Endodermal cell (in vitro differentiated cells): ENCODE results near the gene CSAD. TPM values are rescaled to one million over a fixed set of nuclear protein-coding genes. Genes with fewer than 3 reads are reported as not detected.

Experiments
- DNase-seq: peaks from one replicate; pipeline ENCODE4 v3.0.0-alpha.2; 2017
- H3K27ac ChIP-seq: 2 replicates; pipeline ENCODE4 v1.5.1; 2013; ENCODE audit warnings: mild to moderate bottlenecking, low read depth, low read length, moderate library complexity
- H3K27me3 ChIP-seq: 2 replicates; pipeline ENCODE4 v1.6.1; 2013; ENCODE audit warnings: mild to moderate bottlenecking, low read length, moderate library complexity; ENCODE audit not compliant: insufficient read depth, control insufficient read depth, poor library complexity, severe bottlenecking
- H3K36me3 ChIP-seq: 2 replicates; pipeline ENCODE4 v1.7.0; 2013; ENCODE audit warnings: mild to moderate bottlenecking, low read length, moderate library complexity; ENCODE audit not compliant: control insufficient read depth, insufficient read depth
- H3K4me1 ChIP-seq: one replicate; pipeline ENCODE4 v1.7.0; 2013; ENCODE audit warnings: low read length; ENCODE audit not compliant: control insufficient read depth, insufficient read depth
- H3K4me3 ChIP-seq: 2 replicates; pipeline ENCODE4 v1.5.1; 2013; ENCODE audit warnings: mild to moderate bottlenecking, low read length, moderate library complexity
- H3K9ac ChIP-seq: 2 replicates; pipeline ENCODE4 v1.6.1; 2013; ENCODE audit warnings: mild to moderate bottlenecking, low read length, moderate library complexity; ENCODE audit not compliant: poor library complexity, severe bottlenecking; ENCODE audit errors: extremely low read depth
- H3K9me3 ChIP-seq: 2 replicates; pipeline ENCODE4 v1.6.1; 2013; ENCODE audit warnings: mild to moderate bottlenecking, low read length, moderate library complexity; ENCODE audit not compliant: control insufficient read depth
- H3K27ac Mint-ChIP-seq: 2 replicates; pipeline ENCODE4 v1.8.0; 2020; ENCODE audit warnings: mixed read lengths
- H3K27me3 Mint-ChIP-seq: 2 replicates; pipeline ENCODE4 v1.8.0; 2021; ENCODE audit warnings: mild to moderate bottlenecking, mixed read lengths; ENCODE audit not compliant: insufficient read depth
- H3K36me3 Mint-ChIP-seq: 2 replicates; pipeline ENCODE4 v1.8.0; 2020; ENCODE audit warnings: low read depth, mixed read lengths
- H3K4me1 Mint-ChIP-seq: 2 replicates; pipeline ENCODE4 v1.8.0; 2020; ENCODE audit warnings: mixed read lengths
- H3K4me3 Mint-ChIP-seq: 2 replicates; pipeline ENCODE4 v1.8.0; 2020; ENCODE audit warnings: mild to moderate bottlenecking, moderate library complexity, mixed read lengths
- H3K9me3 Mint-ChIP-seq: 2 replicates; pipeline ENCODE4 v1.8.0; 2020; ENCODE audit warnings: mild to moderate bottlenecking, mixed read lengths
- CTCF ChIP-seq: fragments of 200-600 bp; sonication (generic); conservative IDR thresholded peaks from 2 replicates; pipeline ENCODE4 v1.5.0; 2021; ENCODE audit warnings: antibody characterized with exemption, mild to moderate bottlenecking
- WGBS, 2 experiments: methylation state at CpG; one replicate each; pipeline versions ENCODE4 v1.1.5 to v1.1.7; 2013; ENCODE audit warnings: missing lambda C conversion rate in 2 of 2, mixed read lengths in 1 of 2; ENCODE audit not compliant: insufficient coverage in 1 of 2, insufficient read length in 1 of 2; 5-methylcytosine and 5-hydroxymethylcytosine counted together
- total RNA-seq, 2 donors: library from RNA; stranded (reverse); fragmentation: NEBNext Ultra II Directional in 1 of 2; extraction: Animal tissue kit (Norgen Biotek cat#: 25700) in 1 of 2; gene quantifications; 2 replicates in 1 of 2; 3 replicates in 1 of 2; pipeline ENCODE4 v1.2.1, GENCODE V29; 2021

CSAD gene
- total RNA-seq, 2 donors from 2014 or later: 24.9 to 38.2 TPM

- 92 to 93% methylated on average over 4 of the region's 4 CpGs for WGBS, 2 experiments
- no peak for TF ChIP-seq CTCF
- Mint-ChIP-seq H3K4me1 (peaks cover 8% of the 10 kb centered on the region), H3K4me3 (no peak overlapping the region), H3K27ac (no peak overlapping the region), H3K36me3 (peaks cover 70% of the 10 kb centered on the region), H3K9me3 (no peaks in the 10 kb centered on the region), H3K27me3 (no peaks in the 10 kb centered on the region)
- no peaks in the 10 kb centered on the region for H3K27me3 ChIP-seq
- DNase-seq: peak; percentile 13
- no peak overlapping the region for H3K9ac ChIP-seq
- H3K27ac ChIP-seq: no peak overlapping the region
- peaks cover 79% of the 10 kb centered on the region for H3K36me3 ChIP-seq
- H3K4me3 ChIP-seq: no peak overlapping the region
- H3K9me3 ChIP-seq: peaks cover 6% of the 10 kb centered on the region
- no peaks in the 10 kb centered on the region for H3K4me1 ChIP-seq
These were observed 6.0 kb upstream of the CSAD start for GRCh38 chr12:53186745-53187144.

GRCh38 chr12:53185582-53186153 lies 4.9 kb upstream of the CSAD start:
- Histone ChIP-seq H3K27ac (no peak overlapping the region), H3K27me3 (no peaks in the 10 kb centered on the region), H3K4me3 (no peak overlapping the region), H3K36me3 (peaks cover 77% of the 10 kb centered on the region), H3K4me1 (no peaks in the 10 kb centered on the region), H3K9ac (no peak overlapping the region), H3K9me3 (peaks cover 8% of the 10 kb centered on the region)
- Mint-ChIP-seq H3K4me3 (no peak overlapping the region), H3K9me3 (no peaks in the 10 kb centered on the region), H3K27me3 (no peaks in the 10 kb centered on the region), H3K36me3 (peaks cover 70% of the 10 kb centered on the region), H3K4me1 (peaks cover 13% of the 10 kb centered on the region), H3K27ac (no peak overlapping the region)
- WGBS, 2 experiments: 97 to 100% methylated on average over 1 to 3 of the region's 3 CpGs
- peak; percentile 47 for DNase-seq
- TF ChIP-seq CTCF: peak; percentile 54

- no peaks in the 10 kb centered on the region for H3K27me3 Mint-ChIP-seq
- H3K4me1 Mint-ChIP-seq: peaks cover 12% of the 10 kb centered on the region
- H3K9me3 Mint-ChIP-seq: no peaks in the 10 kb centered on the region
- 96 to 98% methylated on average over 6 of the region's 6 CpGs for WGBS, 2 experiments
- no peak overlapping the region for H3K27ac ChIP-seq
- no peak overlapping the region for H3K9ac ChIP-seq
- peaks cover 76% of the 10 kb centered on the region for H3K36me3 ChIP-seq
- H3K4me3 Mint-ChIP-seq: no peak overlapping the region
- H3K9me3 ChIP-seq: peaks cover 8% of the 10 kb centered on the region
- no peaks in the 10 kb centered on the region for H3K4me1 ChIP-seq
- H3K27me3 ChIP-seq: no peaks in the 10 kb centered on the region
- peaks cover 68% of the 10 kb centered on the region for H3K36me3 Mint-ChIP-seq
- H3K27ac Mint-ChIP-seq: no peak overlapping the region
- no peak for TF ChIP-seq CTCF
- no peak overlapping the region for H3K4me3 ChIP-seq
- DNase-seq: no peak
These were observed 4.1 kb upstream of the CSAD start for GRCh38 chr12:53184828-53185227.
